ENCODE results near the gene AMN1. TPM values are rescaled to one million over a fixed set of nuclear protein-coding genes. Genes with fewer than 3 reads are reported as not detected.

AMN1 gene
- total and polyA plus RNA-seq, 2 of the 4 experiments (the other 2 are of a cell fraction): 3.4 to 5.2 TPM

GRCh38 chr12:31651893-31652521, 76.8 kb downstream of the AMN1 start:
- Histone ChIP-seq H4K8ac (ENCODE audit: low read depth in 2 of 2, low read length in 2 of 2) (peak overlapping the region in 1 of 2 experiments; percentile 70; a peak in 1 of 4 replicates), H2AFZ (replicated peaks; ENCODE audit: low read length, poor library complexity) (peak overlapping the region; percentile 58), H2BK120ac (ENCODE audit: low read depth, low read length) (no peak overlapping the region), H2BK5ac (ENCODE audit: low read depth, low read length, poor library complexity, severe bottlenecking) (no peak overlapping the region), H3K4me2 (ENCODE audit: low read depth, low read length) (no peak overlapping the region), H3K56ac (ENCODE audit: extremely low read depth, insufficient read depth, low read length) (no peak overlapping the region), H4K5ac (ENCODE audit: low read depth, low read length) (no peak overlapping the region), H3K23ac (ENCODE audit: low read depth, low read length) (no peak overlapping the region), H2BK20ac (ENCODE audit: low read depth, low read length) (no peak overlapping the region), H2BK15ac (ENCODE audit: low read depth, low read length) (no peak overlapping the region), H3K18ac (ENCODE audit: low read depth, low read length) (no peak overlapping the region), H3K4me3 (ENCODE audit: insufficient read depth, low read depth, low read length) (no peak overlapping the region), H3K4ac (ENCODE audit: low read depth, low read length) (no peak overlapping the region), H3K27ac (ENCODE audit: insufficient read depth, low read length) (no peak overlapping the region), H2AK9ac (replicated peaks; ENCODE audit: low read depth, low read length, poor library complexity) (no peak overlapping the region), H3K27me3 (ENCODE audit: control insufficient read depth, insufficient read depth, low read length) (no peaks in the 10 kb centered on the region), H3K9me1 (ENCODE audit: insufficient read depth, low read length) (no peaks in the 10 kb centered on the region), H3K79me1 (ENCODE audit: low read depth in 1 of 2, low read length in 2 of 2) (no peaks in the 10 kb centered on the region), H4K91ac (ENCODE audit: insufficient read depth, low read depth, low read length) (no peak overlapping the region), H4K20me1 (ENCODE audit: insufficient read depth, low read length) (no peaks in the 10 kb centered on the region), H3K9ac (ENCODE audit: low read depth, low read length) (no peak overlapping the region), H3K36me3 (ENCODE audit: control insufficient read depth, insufficient read depth, low read length) (no peaks in the 10 kb centered on the region), H3K9me3 (ENCODE audit: control insufficient read depth, insufficient read depth, low read length) (no peaks in the 10 kb centered on the region), H3K4me1 (ENCODE audit: control insufficient read depth, insufficient read depth, low read length) (peaks cover 2% of the 10 kb centered on the region; the same call in 1 of the 2 replicates), H3K14ac (replicated peaks; ENCODE audit: low read depth, low read length) (no peak overlapping the region), H2AK5ac (ENCODE audit: low read depth, low read length) (no peak overlapping the region)
- 93% methylated on average over 9 of the region's 18 CpGs; no CpG with 5 or more reads in 1 of the 2 experiments for WGBS, 2 experiments (ENCODE audit: extremely low coverage in 2 of 2, insufficient read length in 1 of 2)
- no TSS peak for BruUV-seq (replicated peaks)
- ATAC-seq (ENCODE audit: low read depth) (no peak), DNase-seq (no peak)
- in situ Hi-C loops (cut with MboI; ENCODE audit: low sequenced_read_pairs) (loop anchor here (10.0 to 25.0 kb wide), 3 partner anchors 410 to 1035 kb away; partner anchors contain the start of gene DNM1L), dilution Hi-C loops (cut with HindIII; ENCODE audit: low sequenced_read_pairs, unreplicated experiment) (no loop called here), intact Hi-C loops (cut with micrococcal nuclease) (loop anchor here (2.0 to 10.0 kb wide), 4 partner anchors 403 to 1103 kb away; partner anchors contain the start of genes BICD1 and YARS2)
- ChIA-PET POLR2A (ENCODE audit: unreplicated experiment) (no interaction called here), CTCF (interaction anchor here (0.5 to 1.4 kb wide), 4 partner anchors 81 to 1103 kb away, joined by 3 to 6 read pairs (median 3); partner anchors contain the start of gene YARS2)
- TF ChIP-seq BHLHE40 (IDR thresholded peaks at IDR 0.05; ENCODE audit: low read depth, low read length) (no peak), RFX5 (IDR thresholded peaks at IDR 0.05; ENCODE audit: low read depth, low read length) (no peak)
